Neural progenitor cell (in vitro differentiated cells): ENCODE data around the gene ZNF221. TPM values are rescaled to one million over a fixed set of nuclear protein-coding genes. Genes with fewer than 3 reads are reported as not detected.

Experiments
- DNase-seq: peaks from one replicate; pipeline ENCODE4 v3.0.0-alpha.2; 2016; ENCODE audit warnings: low spot score
- H2AFZ ChIP-seq: fragments of 200-600 bp; sonication (generic); replicated peaks from 2 replicates; pipeline ENCODE4 v1.6.1; 2016; ENCODE audit warnings: antibody characterized with exemption
- H3F3A ChIP-seq: fragments of 200-600 bp; sonication (generic); 2 replicates; pipeline ENCODE4 v1.6.1; 2016; ENCODE audit warnings: antibody characterized with exemption, low read depth
- H3K27ac ChIP-seq: fragments of 200-600 bp; sonication (generic); 2 replicates; pipeline ENCODE4 v1.5.1; 2016; ENCODE audit warnings: mild to moderate bottlenecking
- H3K27me3 ChIP-seq: fragments of 200-600 bp; sonication (generic); 2 replicates; pipeline ENCODE4 v1.6.1; 2016; ENCODE audit warnings: mild to moderate bottlenecking, moderate library complexity
- H3K36me3 ChIP-seq: fragments of 200-600 bp; sonication (generic); 2 replicates; pipeline ENCODE4 v1.5.1; 2016
- H3K4me1 ChIP-seq: fragments of 200-600 bp; sonication (generic); 2 replicates; pipeline ENCODE4 v1.6.1; 2016; ENCODE audit warnings: mixed run types
- H3K4me2 ChIP-seq: fragments of 200-600 bp; sonication (generic); 2 replicates; pipeline ENCODE4 v1.6.1; 2016
- H3K4me3 ChIP-seq: fragments of 200-600 bp; sonication (generic); 2 replicates; pipeline ENCODE4 v1.5.1; 2016
- H3K79me2 ChIP-seq: fragments of 200-600 bp; sonication (generic); 2 replicates; pipeline ENCODE4 v1.6.1; 2016; ENCODE audit warnings: low read depth
- H3K9ac ChIP-seq: fragments of 200-600 bp; sonication (generic); 2 replicates; pipeline ENCODE4 v1.6.1; 2016
- H3K9me3 ChIP-seq: fragments of 200-600 bp; sonication (generic); 2 replicates; pipeline ENCODE4 v1.5.1; 2016; ENCODE audit warnings: low read depth
- H4K20me1 ChIP-seq: fragments of 200-600 bp; sonication (generic); 2 replicates; pipeline ENCODE4 v1.6.1; 2016; ENCODE audit warnings: low read depth
- H3K27ac Mint-ChIP-seq: 3 replicates; pipeline ENCODE4 v1.8.0; 2021; ENCODE audit warnings: mixed read lengths
- H3K27me3 Mint-ChIP-seq: 2 replicates; pipeline ENCODE4 v1.8.0; 2022; ENCODE audit warnings: low read depth, mild to moderate bottlenecking, inconsistent platforms, moderate library complexity, mixed read lengths; ENCODE audit not compliant: insufficient read depth
- H3K36me3 Mint-ChIP-seq: 3 replicates; pipeline ENCODE4 v1.8.0; 2021; ENCODE audit warnings: mixed read lengths
- H3K4me1 Mint-ChIP-seq: 3 replicates; pipeline ENCODE4 v1.8.0; 2021; ENCODE audit warnings: mixed read lengths
- H3K4me3 Mint-ChIP-seq: 3 replicates; pipeline ENCODE4 v1.8.0; 2021; ENCODE audit warnings: mild to moderate bottlenecking, moderate library complexity, mixed read lengths
- H3K9me3 Mint-ChIP-seq: 3 replicates; pipeline ENCODE4 v1.8.0; 2020; ENCODE audit warnings: mixed read lengths
- CTCF ChIP-seq: fragments of 200-600 bp; sonication (generic); IDR thresholded peaks from 2 replicates; pipeline ENCODE4 v1.5.1; 2017; ENCODE audit warnings: antibody characterized with exemption, mild to moderate bottlenecking
- EZH2 ChIP-seq: fragments of 200-600 bp; sonication (generic); IDR thresholded peaks from 2 replicates; pipeline ENCODE4 v1.6.1; 2017; ENCODE audit warnings: antibody characterized with exemption, mild to moderate bottlenecking, moderate library complexity
- EZH2phosphoT487 ChIP-seq: fragments of 200-600 bp; sonication (generic); IDR thresholded peaks from 2 replicates; pipeline ENCODE4 v1.6.1; 2017; ENCODE audit warnings: antibody characterized with exemption
- total RNA-seq: library from RNA; depleted of rRNA; stranded (reverse); fragments of >200 nt; gene quantifications from 2 replicates; pipeline ENCODE4 v1.2.3, GENCODE V29; 2015; ENCODE audit warnings: low replicate concordance

ZNF221 gene
- 12.2 and 14.0 TPM in 2 replicates for total RNA-seq

- peaks cover 9% of the 10 kb centered on the region for H3K9me3 ChIP-seq
- peaks cover 8% of the 10 kb centered on the region for H3K27me3 Mint-ChIP-seq
- peaks cover 29% of the 10 kb centered on the region for H3K36me3 Mint-ChIP-seq
- TF ChIP-seq CTCF (peak; percentile 70), EZH2 (no peak)
- H3K79me2 ChIP-seq: peaks cover 10% of the 10 kb centered on the region
- no peak within 1 kb of the TSS for H3K27ac ChIP-seq
- peaks cover 5% of the 10 kb centered on the region for H3K36me3 ChIP-seq
- H3K9me3 Mint-ChIP-seq: peaks cover 58% of the 10 kb centered on the region
- peak within 1 kb of the TSS; percentile 93 for H3K27ac Mint-ChIP-seq
- peak within 1 kb of the TSS; percentile 99 for H3K4me3 Mint-ChIP-seq
- H2AFZ ChIP-seq: peak within 1 kb of the TSS; percentile 100
- H4K20me1 ChIP-seq: no peaks in the 10 kb centered on the region
- peak within 1 kb of the TSS; percentile 98 for H3K4me2 ChIP-seq
- H3K27me3 ChIP-seq: peaks cover 3% of the 10 kb centered on the region
- peak within 1 kb of the TSS; percentile 61 for H3K9ac ChIP-seq
- DNase-seq: peak; percentile 96
- peaks cover 4% of the 10 kb centered on the region for H3F3A ChIP-seq
- H3K4me1 ChIP-seq: no peaks in the 10 kb centered on the region
- H3K4me3 ChIP-seq: peak within 1 kb of the TSS; percentile 95
- peaks cover 6% of the 10 kb centered on the region for H3K4me1 Mint-ChIP-seq
These were observed at the start of gene ZNF221 for GRCh38 chr19:43950834-43951645. Gene ZNF221 (plus strand): TSS chr19:43951228. CDS start chr19:43962727, 11,499 bp downstream.

GRCh38 chr19:43901395-43902390 is 49.3 kb upstream of the ZNF221 start:
- Mint-ChIP-seq H3K27ac (peak overlapping the region; percentile 68), H3K9me3 (peaks cover 51% of the 10 kb centered on the region), H3K4me1 (peaks cover 6% of the 10 kb centered on the region), H3K27me3 (peaks cover 10% of the 10 kb centered on the region), H3K4me3 (peak overlapping the region; percentile 94), H3K36me3 (peaks cover 12% of the 10 kb centered on the region)
- H3K79me2 ChIP-seq: no peaks in the 10 kb centered on the region
- peak overlapping the region; percentile 56 for H3K4me3 ChIP-seq
- H3K36me3 ChIP-seq: no peaks in the 10 kb centered on the region
- H3F3A ChIP-seq: no peaks in the 10 kb centered on the region
- TF ChIP-seq EZH2phosphoT487 (no peak), EZH2 (no peak), CTCF (no peak)
- no peak overlapping the region for H3K9ac ChIP-seq
- H3K4me1 ChIP-seq: peaks cover 6% of the 10 kb centered on the region
- H3K4me2 ChIP-seq: peak overlapping the region; percentile 71
- no peak overlapping the region for H3K27ac ChIP-seq
- H3K27me3 ChIP-seq: no peaks in the 10 kb centered on the region
- no peaks in the 10 kb centered on the region for H4K20me1 ChIP-seq
- peak overlapping the region; percentile 100 for H2AFZ ChIP-seq
- peaks cover 15% of the 10 kb centered on the region for H3K9me3 ChIP-seq
- peak; percentile 91 for DNase-seq

GRCh38 chr19:43902399-43902798 is 48.6 kb upstream of the ZNF221 start:
- peaks cover 54% of the 10 kb centered on the region for H3K9me3 Mint-ChIP-seq
- peaks cover 12% of the 10 kb centered on the region for H3K36me3 Mint-ChIP-seq
- H3K27ac Mint-ChIP-seq: no peak overlapping the region

More at GRCh38 chr19:43902399-43902798, 48.6 kb upstream of the ZNF221 start:
- Histone ChIP-seq H3K79me2 (no peaks in the 10 kb centered on the region), H3K36me3 (no peaks in the 10 kb centered on the region), H4K20me1 (no peaks in the 10 kb centered on the region), H3K4me1 (peaks cover 6% of the 10 kb centered on the region), H3K27me3 (no peaks in the 10 kb centered on the region), H2AFZ (peak overlapping the region; percentile 100), H3F3A (no peaks in the 10 kb centered on the region), H3K27ac (no peak overlapping the region), H3K4me3 (peak overlapping the region; percentile 56), H3K9me3 (peaks cover 15% of the 10 kb centered on the region), H3K9ac (no peak overlapping the region), H3K4me2 (peak overlapping the region; percentile 71)
- no peak for TF ChIP-seq EZH2phosphoT487
- no peak for TF ChIP-seq EZH2
- TF ChIP-seq CTCF: no peak
- DNase-seq: no peak
- H3K4me1 Mint-ChIP-seq: peaks cover 6% of the 10 kb centered on the region
- H3K4me3 Mint-ChIP-seq: peak overlapping the region; percentile 46
- peaks cover 10% of the 10 kb centered on the region for H3K27me3 Mint-ChIP-seq
